Hematopoietic multipotent progenitor cell treated with erythropoietin and hydrocortisone succinate and interleukin-3 and kit ligand, for 15 days (in vitro differentiated cells): Measurements from ENCODE around the gene ABLIM1.

Source experiments
- DNase-seq: peaks from one replicate; pipeline ENCODE4 v3.0.0-alpha.2; 2015; ENCODE audit warnings: low spot score

ABLIM1 gene

GRCh38 chr10:114404171-114405010 is 253.7 kb downstream of the ABLIM1 start, which contains the start of gene AFAP1L2:
Gene AFAP1L2, minus strand, starts transcription at chr10:114404502. Its CDS starts 47 bp downstream, at chr10:114404455.
- DNase-seq = no peak

GRCh38 chr10:114403541-114404161 is 254.4 kb downstream of the ABLIM1 start:
- no peak for DNase-seq

- DNase-seq = no peak
These were observed 255.1 kb downstream of the ABLIM1 start for GRCh38 chr10:114402871-114403540.

- DNase-seq = no peak
These were observed 255.8 kb downstream of the ABLIM1 start for GRCh38 chr10:114402233-114402632.

GRCh38 chr10:114401195-114401791 is 256.8 kb downstream of the ABLIM1 start:
- no peak for DNase-seq

GRCh38 chr10:114400091-114400490 is 258.0 kb downstream of the ABLIM1 start:
- no peak for DNase-seq

- no peak for DNase-seq
These were observed 258.5 kb downstream of the ABLIM1 start for GRCh38 chr10:114399576-114399975.

GRCh38 chr10:114398587-114399331 is 259.3 kb downstream of the ABLIM1 start:
- DNase-seq = no peak

- DNase-seq = no peak
These were observed 260.4 kb downstream of the ABLIM1 start for GRCh38 chr10:114397651-114398145.

GRCh38 chr10:114396464-114396863 is 261.6 kb downstream of the ABLIM1 start:
- no peak for DNase-seq

GRCh38 chr10:114395366-114396022 is 262.6 kb downstream of the ABLIM1 start:
- DNase-seq = no peak

- DNase-seq = no peak
These were observed 263.5 kb downstream of the ABLIM1 start for GRCh38 chr10:114394531-114394930.

- DNase-seq = no peak
These were observed 264.2 kb downstream of the ABLIM1 start for GRCh38 chr10:114393886-114394285.

- DNase-seq = no peak
These were observed 264.6 kb downstream of the ABLIM1 start for GRCh38 chr10:114393482-114393881.

GRCh38 chr10:114392112-114392835 is 265.8 kb downstream of the ABLIM1 start:
- DNase-seq = no peak

- DNase-seq = no peak
These were observed 266.5 kb downstream of the ABLIM1 start for GRCh38 chr10:114391599-114391998.

- DNase-seq = no peak
These were observed 268.6 kb downstream of the ABLIM1 start for GRCh38 chr10:114389426-114389825.

GRCh38 chr10:114388275-114388674 is 269.8 kb downstream of the ABLIM1 start:
- DNase-seq = no peak

- no peak for DNase-seq
These were observed 270.3 kb downstream of the ABLIM1 start for GRCh38 chr10:114387784-114388183.

GRCh38 chr10:114386452-114386851 is 271.6 kb downstream of the ABLIM1 start:
- DNase-seq = no peak
